Measurements from ENCODE around the gene STX10.
A peak's percentile ranks its signal among the peaks of the same experiment; 100 is the strongest.

STX10 gene

GRCh38 chr19:13100031-13100588, 50.1 kb downstream of the STX10 start:
- DNase-seq (ENCODE audit: low read depth): no peak

- no peak for DNase-seq (ENCODE audit: low read depth)
These were observed 50.8 kb downstream of the STX10 start for GRCh38 chr19:13099073-13099999.

GRCh38 chr19:13098277-13099072, 51.7 kb downstream of the STX10 start:
- no peak for DNase-seq (ENCODE audit: low read depth)

- peak; percentile 84 for DNase-seq (ENCODE audit: low read depth)
These were observed 52.5 kb downstream of the STX10 start for GRCh38 chr19:13097463-13098258.

GRCh38 chr19:13097033-13097462, 53.1 kb downstream of the STX10 start:
- no peak for DNase-seq (ENCODE audit: low read depth)

- DNase-seq (ENCODE audit: low read depth): no peak
These were observed 53.9 kb downstream of the STX10 start for GRCh38 chr19:13095934-13096927.

GRCh38 chr19:13095393-13095784, 54.8 kb downstream of the STX10 start:
- DNase-seq (ENCODE audit: low read depth): no peak

GRCh38 chr19:13094771-13095392, 55.3 kb downstream of the STX10 start:
- DNase-seq (ENCODE audit: low read depth): no peak

GRCh38 chr19:13094106-13094504, 56.1 kb downstream of the STX10 start:
- DNase-seq (ENCODE audit: low read depth): no peak

Measured in CMK (cell line).